Natural killer cell (primary cell): ENCODE data around the gene TRABD. TPM values are rescaled to one million over a fixed set of nuclear protein-coding genes. Genes with fewer than 3 reads are reported as not detected.

Experiments used
- ATAC-seq, 3 donors: fragments of 150-1000 bp in 2 of 3; fragments of 200-7000 bp in 1 of 3; cut with Tn5 transposase; 1 replicate in 1 of 3; 2 replicates in 2 of 3; pipeline ENCODE4 v1.10.0; 2021; ENCODE audit warnings: mild to moderate bottlenecking in 2 of 3, moderate library complexity in 2 of 3
- DNase-seq, 2 donors: peaks; one replicate each; pipeline versions ENCODE4 v3.0.0 to v3.0.0-alpha.2; 2013 to 2021; ENCODE audit warnings: mixed read lengths in 1 of 2
- H3K27ac ChIP-seq: one replicate; pipeline ENCODE4 v1.5.1; 2013; ENCODE audit warnings: mild to moderate bottlenecking, low read length
- H3K27me3 ChIP-seq: one replicate; pipeline ENCODE4 v1.6.1; 2013; ENCODE audit warnings: low read length; ENCODE audit not compliant: control insufficient read depth, insufficient read depth
- H3K36me3 ChIP-seq: one replicate; pipeline ENCODE4 v1.6.1; 2013; ENCODE audit warnings: low read length; ENCODE audit not compliant: control insufficient read depth, insufficient read depth
- H3K4me1 ChIP-seq: one replicate; pipeline ENCODE4 v1.6.1; 2013; ENCODE audit warnings: low read length; ENCODE audit not compliant: control insufficient read depth, insufficient read depth
- H3K4me3 ChIP-seq: one replicate; pipeline ENCODE4 v1.5.1; 2013; ENCODE audit warnings: low read length
- H3K9me3 ChIP-seq: one replicate; pipeline ENCODE4 v1.6.1; 2013; ENCODE audit warnings: low read length; ENCODE audit not compliant: control insufficient read depth, insufficient read depth
- H3K27ac Mint-ChIP-seq, 2 donors: one replicate each; pipeline ENCODE4 v1.8.0; 2022; ENCODE audit warnings: mild to moderate bottlenecking in 2 of 2, mixed read lengths in 2 of 2, moderate library complexity in 1 of 2
- H3K27me3 Mint-ChIP-seq, 2 donors: one replicate each; pipeline ENCODE4 v1.8.0; 2022; ENCODE audit warnings: low read depth in 2 of 2, mixed read lengths in 2 of 2
- H3K36me3 Mint-ChIP-seq: one replicate; pipeline ENCODE4 v1.8.0; 2022; ENCODE audit warnings: mixed read lengths
- H3K4me1 Mint-ChIP-seq, 2 donors: one replicate each; pipeline ENCODE4 v1.8.0; 2022; ENCODE audit warnings: mixed read lengths in 2 of 2
- H3K4me3 Mint-ChIP-seq: one replicate; pipeline ENCODE4 v1.8.0; 2022; ENCODE audit warnings: mild to moderate bottlenecking, moderate library complexity, mixed read lengths
- H3K9me3 Mint-ChIP-seq, 2 donors: one replicate each; pipeline ENCODE4 v1.8.0; 2022; ENCODE audit warnings: mixed read lengths in 2 of 2
- CTCF ChIP-seq: fragments of 200-600 bp; IDR thresholded peaks from one replicate; pipeline ENCODE4 v1.8.0; 2022; ENCODE audit warnings: antibody characterized with exemption
- WGBS: methylation state at CpG from one replicate; pipeline ENCODE4 v1.1.7; 2013; ENCODE audit warnings: missing lambda C conversion rate; ENCODE audit not compliant: insufficient coverage; 5-methylcytosine and 5-hydroxymethylcytosine counted together
- intact Hi-C: fragments of 100-400 bp; cut with micrococcal nuclease; formaldehyde crosslinking; loops from one replicate; pipeline ENCODE4 v1.14.2; 2022
- total RNA-seq, 4 donors: library from RNA; stranded (reverse); fragments of 120-200 nt in 1 of 4; gene quantifications; one replicate each; pipeline versions ENCODE4 v1.2.3 to v1.2.4, GENCODE V29; 2013 to 2022

TRABD gene
- total RNA-seq, 3 donors from 2014 or later (not counting 1 experiment from before 2014, with no cell fraction given), result 129 to 138 (median 132) TPM

- Histone ChIP-seq H3K27me3 (no peaks in the 10 kb centered on the region), H3K4me3 (no peak overlapping the region), H3K4me1 (no peaks in the 10 kb centered on the region), H3K27ac (no peak overlapping the region), H3K36me3 (no peaks in the 10 kb centered on the region), H3K9me3 (no peaks in the 10 kb centered on the region)
- intact Hi-C loops, result no loop called here
- WGBS, result 85% methylated on average over 10 of the region's 11 CpGs
- H3K36me3 Mint-ChIP-seq, result no peaks in the 10 kb centered on the region
- no peak for TF ChIP-seq CTCF
- ATAC-seq (no peak), DNase-seq (no peak)
- H3K4me1 Mint-ChIP-seq, result peaks cover 0 to 4% of the 10 kb centered on the region in 2 donors
- H3K4me3 Mint-ChIP-seq, result no peak overlapping the region
- no peaks in the 10 kb centered on the region for H3K9me3 Mint-ChIP-seq
- peaks cover 0 to 8% of the 10 kb centered on the region in 2 donors for H3K27me3 Mint-ChIP-seq
- H3K27ac Mint-ChIP-seq, result no peak overlapping the region
Observed at GRCh38 chr22:50141891-50142363, 43.8 kb upstream of the TRABD start.

- 88% methylated on average over 7 of the region's 7 CpGs for WGBS
- H3K9me3 Mint-ChIP-seq, result no peaks in the 10 kb centered on the region
Observed at GRCh38 chr22:50143096-50143495, 42.6 kb upstream of the TRABD start.

GRCh38 chr22:50144005-50144614, 41.6 kb upstream of the TRABD start:
- ATAC-seq (no peak), DNase-seq (no peak)
- Mint-ChIP-seq H3K36me3 (no peaks in the 10 kb centered on the region), H3K9me3 (no peaks in the 10 kb centered on the region), H3K27me3 (peaks cover 0 to 8% of the 10 kb centered on the region in 2 donors), H3K27ac (no peak overlapping the region), H3K4me3 (no peak overlapping the region), H3K4me1 (peaks cover 0 to 6% of the 10 kb centered on the region in 2 donors)
- H3K4me1 ChIP-seq, result peaks cover 5% of the 10 kb centered on the region
- H3K4me3 ChIP-seq, result no peak overlapping the region
- H3K36me3 ChIP-seq, result no peaks in the 10 kb centered on the region
- TF ChIP-seq CTCF, result no peak
- 87% methylated on average over 16 of the region's 18 CpGs for WGBS
- no peaks in the 10 kb centered on the region for H3K9me3 ChIP-seq
- no peaks in the 10 kb centered on the region for H3K27me3 ChIP-seq
- no peak overlapping the region for H3K27ac ChIP-seq
- intact Hi-C loops, result no loop called here

More at GRCh38 chr22:50143096-50143495, 42.6 kb upstream of the TRABD start:
- no peaks in the 10 kb centered on the region for H3K27me3 ChIP-seq
- ATAC-seq, result no peak
- intact Hi-C loops, result no loop called here
- Mint-ChIP-seq H3K27me3 (peaks cover 0 to 8% of the 10 kb centered on the region in 2 donors), H3K36me3 (no peaks in the 10 kb centered on the region), H3K27ac (no peak overlapping the region), H3K4me1 (peaks cover 0 to 5% of the 10 kb centered on the region in 2 donors), H3K4me3 (no peak overlapping the region)
- H3K4me3 ChIP-seq, result no peak overlapping the region
- no peaks in the 10 kb centered on the region for H3K36me3 ChIP-seq
- H3K27ac ChIP-seq, result no peak overlapping the region
- peaks cover 4% of the 10 kb centered on the region for H3K4me1 ChIP-seq
- no peak for DNase-seq
- no peaks in the 10 kb centered on the region for H3K9me3 ChIP-seq
- no peak for TF ChIP-seq CTCF
